Measurements from ENCODE around the gene PFDN2.
"Not testable (repeated sequence)": the region's sequence is repeated elsewhere in the genome, so short reads cannot be mapped to it uniquely, and the experiment has no call there.

The PFDN2 gene

GRCh38 chr1:161082996-161083747 lies 34.7 kb downstream of the PFDN2 start:
- no peak for DNase-seq

GRCh38 chr1:161082483-161082882 lies 35.4 kb downstream of the PFDN2 start:
- DNase-seq = no peak

- DNase-seq = no peak
These were observed 36.3 kb downstream of the PFDN2 start for GRCh38 chr1:161081519-161081918.

- DNase-seq = no peak
These were observed 37.1 kb downstream of the PFDN2 start for GRCh38 chr1:161080441-161081405.

GRCh38 chr1:161079436-161080110 lies 38.3 kb downstream of the PFDN2 start:
- DNase-seq = no peak

GRCh38 chr1:161077426-161077825 lies 40.4 kb downstream of the PFDN2 start:
- no peak for DNase-seq

- DNase-seq = no peak
These were observed 41.4 kb downstream of the PFDN2 start for GRCh38 chr1:161076410-161076809.

- no peak for DNase-seq
These were observed 43.0 kb downstream of the PFDN2 start for GRCh38 chr1:161074676-161075368.

- no peak for DNase-seq
These were observed 44.2 kb downstream of the PFDN2 start for GRCh38 chr1:161073474-161074121.

GRCh38 chr1:161072751-161073449 lies 44.9 kb downstream of the PFDN2 start:
- DNase-seq = no peak

GRCh38 chr1:161071886-161072371 lies 45.9 kb downstream of the PFDN2 start:
- DNase-seq = peak in 8 of 58 donors; percentile 1 to 18 (median 5)

GRCh38 chr1:161070761-161071160 lies 47.1 kb downstream of the PFDN2 start:
- no peak for DNase-seq

GRCh38 chr1:161069731-161070270 lies 48.0 kb downstream of the PFDN2 start, which contains the start of gene ARHGAP30:
ARHGAP30 (minus strand) TSS chr1:161069891; CDS start chr1:161069624, 267 bp downstream.
- DNase-seq = peak in 46 of 58 donors; percentile 3 to 56 (median 24)

- DNase-seq = no peak
These were observed 48.6 kb downstream of the PFDN2 start for GRCh38 chr1:161069241-161069640.

- peak in 35 of 58 donors; percentile 1 to 47 (median 16) for DNase-seq
These were observed 49.3 kb downstream of the PFDN2 start for GRCh38 chr1:161068306-161069234.

GRCh38 chr1:161066694-161067093 lies 51.1 kb downstream of the PFDN2 start:
- no peak for DNase-seq

GRCh38 chr1:161065681-161066080 lies 52.2 kb downstream of the PFDN2 start:
- not testable (repeated sequence) for DNase-seq

- DNase-seq = not testable (repeated sequence)
These were observed 53.9 kb downstream of the PFDN2 start for GRCh38 chr1:161063936-161064335.
